Spinal cord (tissue), 10 donors: Measurements from ENCODE around the gene NSUN6. TPM values are rescaled to one million over a fixed set of nuclear protein-coding genes. Genes with fewer than 3 reads are reported as not detected.

Experiments
- DNase-seq, 6 donors: peaks; one replicate each; pipeline versions ENCODE4 v3.0.0 to v3.0.0-alpha.2; 2013 to 2015; ENCODE audit warnings: low spot score in 6 of 6, low read depth in 4 of 6
- H3K27ac ChIP-seq: one replicate; pipeline ENCODE4 v1.5.1; 2013; ENCODE audit warnings: low read depth, low read length, control low read depth
- H3K27me3 ChIP-seq: one replicate; pipeline ENCODE4 v1.6.1; 2013; ENCODE audit warnings: low read length; ENCODE audit not compliant: control insufficient read depth, insufficient read depth
- H3K36me3 ChIP-seq: one replicate; pipeline ENCODE4 v1.6.1; 2013; ENCODE audit warnings: low read length; ENCODE audit not compliant: control insufficient read depth, insufficient read depth
- H3K4me1 ChIP-seq: one replicate; pipeline ENCODE4 v1.6.1; 2013; ENCODE audit warnings: low read length; ENCODE audit not compliant: control insufficient read depth, insufficient read depth
- H3K4me3 ChIP-seq: one replicate; pipeline ENCODE4 v1.5.1; 2013; ENCODE audit warnings: low read depth, low read length, control low read depth
- H3K9me3 ChIP-seq: one replicate; pipeline ENCODE4 v1.6.1; 2013; ENCODE audit warnings: low read length; ENCODE audit not compliant: control insufficient read depth, insufficient read depth
- WGBS: methylation state at CpG from one replicate; pipeline ENCODE4 v1.1.5; 2013; ENCODE audit warnings: missing lambda C conversion rate; ENCODE audit not compliant: insufficient coverage; 5-methylcytosine and 5-hydroxymethylcytosine counted together
- polyA plus RNA-seq, 2 donors: library from polyadenylated mRNA; unstranded; fragments of 120-200 nt; gene quantifications; one replicate each; pipeline ENCODE4 v1.2.1, GENCODE V29; 2013; ENCODE audit not compliant: insufficient read length in 2 of 2
- total RNA-seq, 2 donors: library from RNA; depleted of rRNA in 1 of 2; stranded (reverse); fragments of 120-200 nt in 1 of 2; fragments of >200 nt in 1 of 2; gene quantifications; one replicate each; pipeline versions ENCODE4 v1.2.3 to v1.2.4, GENCODE V29; 2013 to 2014
- donor health status: healthy.

The NSUN6 gene
- total and polyA plus RNA-seq, 4 donors = 19.6 to 31.0 (median 25.5) TPM

DNA sequence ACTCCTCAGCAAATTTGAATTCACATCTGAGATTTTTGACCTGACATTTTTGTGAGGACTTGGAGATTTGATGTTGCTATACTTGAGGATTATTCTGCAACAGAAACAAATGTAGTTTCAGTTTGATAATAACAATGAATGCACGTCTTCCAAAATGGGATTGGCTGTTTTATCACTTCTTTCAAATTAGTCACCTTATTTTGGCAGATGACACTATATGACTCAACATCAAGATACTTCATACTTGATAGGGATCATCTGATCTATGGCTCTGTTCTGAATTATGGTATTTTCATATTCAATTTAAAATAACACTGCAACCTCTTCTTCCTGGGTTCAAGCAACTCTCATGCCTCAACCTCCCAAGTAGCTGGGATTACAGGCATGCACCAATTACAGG, 32.0 kb upstream of the NSUN6 start:
- H3K27ac ChIP-seq = no peak overlapping the region
- WGBS = no CpG with 5 or more reads among the region's 1 CpG
- H3K36me3 ChIP-seq = no peaks in the 10 kb centered on the region
- DNase-seq = no peak
- no peaks in the 10 kb centered on the region for H3K4me1 ChIP-seq
- H3K4me3 ChIP-seq = no peak overlapping the region
- H3K9me3 ChIP-seq = no peaks in the 10 kb centered on the region
- H3K27me3 ChIP-seq = no peaks in the 10 kb centered on the region

DNA sequence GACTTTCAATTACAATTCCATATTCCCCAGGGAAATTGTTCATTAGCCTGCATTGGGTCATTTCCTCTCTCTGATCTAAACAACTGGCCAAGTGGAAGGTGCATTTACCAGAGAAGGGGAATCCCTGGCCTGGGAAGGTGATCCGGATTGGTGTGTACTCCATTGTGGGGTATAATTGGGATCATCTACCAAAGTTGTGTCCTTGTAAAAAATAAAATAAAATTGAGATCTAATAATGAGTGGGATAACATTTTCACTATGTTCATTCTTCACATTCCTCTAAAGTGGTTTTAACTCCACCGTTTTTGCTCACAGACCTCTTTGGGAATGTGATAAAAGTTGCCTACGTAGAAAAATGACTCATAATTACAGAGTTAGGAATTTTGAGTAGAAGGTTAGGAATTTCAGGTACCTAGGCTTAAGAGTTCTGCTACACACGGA, 30.6 kb upstream of the NSUN6 start:
- WGBS = no CpG with 5 or more reads among the region's 4 CpGs
- Histone ChIP-seq H3K36me3 (no peaks in the 10 kb centered on the region), H3K4me3 (no peak overlapping the region), H3K27me3 (no peaks in the 10 kb centered on the region), H3K4me1 (no peaks in the 10 kb centered on the region), H3K27ac (no peak overlapping the region), H3K9me3 (no peaks in the 10 kb centered on the region)
- DNase-seq = no peak

DNA sequence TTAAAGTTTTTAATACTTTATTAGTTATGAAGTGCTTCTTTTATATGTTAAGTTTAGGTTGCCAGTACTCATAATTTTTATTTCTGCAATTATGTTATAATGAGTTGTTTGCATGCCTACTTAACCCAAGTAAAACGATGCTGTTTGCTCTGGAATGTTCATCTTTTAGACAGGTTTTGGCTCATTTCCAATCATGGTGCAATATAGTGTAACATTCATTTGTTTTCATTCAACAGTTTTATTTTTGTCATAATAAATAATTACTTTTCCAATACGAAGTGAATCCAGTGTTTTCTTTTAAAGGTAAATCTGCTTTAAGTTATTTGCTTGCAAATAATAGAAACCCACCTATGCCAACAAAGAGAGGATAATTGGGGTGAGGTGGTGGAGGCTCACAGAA, 30.0 kb upstream of the NSUN6 start:
- Histone ChIP-seq H3K36me3 (no peaks in the 10 kb centered on the region), H3K27ac (no peak overlapping the region), H3K9me3 (no peaks in the 10 kb centered on the region), H3K4me1 (no peaks in the 10 kb centered on the region), H3K4me3 (no peak overlapping the region), H3K27me3 (no peaks in the 10 kb centered on the region)
- no peak for DNase-seq
- WGBS = no CpG with 5 or more reads among the region's 2 CpGs

DNA sequence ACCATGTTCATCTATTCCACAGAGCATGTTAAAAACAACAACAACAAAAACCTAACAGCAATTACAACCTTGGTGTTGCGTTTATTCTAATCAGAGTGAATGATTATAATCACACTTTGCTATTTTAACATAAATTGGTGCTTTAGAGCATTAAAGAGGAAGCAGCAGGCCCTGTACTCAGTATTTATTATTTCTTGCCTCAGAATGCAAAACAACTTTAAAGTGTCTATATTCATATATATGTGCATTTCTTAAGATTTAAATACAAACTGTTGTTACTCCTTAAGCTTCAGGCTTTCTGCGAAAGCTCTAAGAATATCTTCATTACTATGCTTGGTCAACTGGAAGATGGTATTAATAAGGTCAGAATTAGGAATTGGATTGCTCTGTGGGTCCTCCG, 29.4 kb upstream of the NSUN6 start:
- Histone ChIP-seq H3K27me3 (no peaks in the 10 kb centered on the region), H3K27ac (no peak overlapping the region), H3K36me3 (no peaks in the 10 kb centered on the region), H3K4me1 (no peaks in the 10 kb centered on the region), H3K9me3 (no peaks in the 10 kb centered on the region), H3K4me3 (no peak overlapping the region)
- WGBS = no CpG with 5 or more reads among the region's 3 CpGs
- no peak for DNase-seq

DNA sequence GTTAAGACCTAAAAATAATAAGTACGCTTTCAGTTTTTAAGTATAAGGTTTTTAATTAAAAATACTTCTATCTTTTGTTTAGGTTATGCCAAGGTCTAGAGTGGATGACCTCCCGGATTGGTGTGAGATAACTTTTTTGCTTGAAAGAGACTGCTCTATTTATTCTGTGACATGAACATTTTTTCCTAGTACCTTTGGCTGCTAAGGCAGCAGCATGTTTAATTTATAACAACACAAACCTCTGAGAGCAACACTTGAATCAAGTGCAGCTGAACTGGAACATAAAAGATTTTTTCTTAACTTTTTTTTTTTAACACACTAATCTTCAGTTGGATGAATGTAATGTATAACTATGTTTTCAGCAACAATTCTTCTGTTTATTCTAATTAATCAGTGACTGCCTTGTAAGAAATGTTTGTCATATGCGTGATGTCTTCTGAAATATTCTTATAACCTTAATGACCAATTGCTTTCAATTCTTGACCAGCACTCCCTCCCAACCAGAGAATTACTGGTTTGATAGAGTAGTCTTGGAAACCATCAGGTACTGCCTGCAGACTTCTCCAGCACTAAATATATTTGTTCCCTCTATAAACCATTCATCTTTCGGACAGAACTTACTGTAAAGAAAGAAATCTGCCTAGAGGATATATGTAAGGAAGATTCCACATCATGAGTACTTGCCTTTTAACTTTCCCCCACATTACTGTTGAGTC, 23.9 kb upstream of the NSUN6 start:
- WGBS = no CpG with 5 or more reads among the region's 4 CpGs
- DNase-seq = no peak
- Histone ChIP-seq H3K27me3 (no peaks in the 10 kb centered on the region), H3K9me3 (no peaks in the 10 kb centered on the region), H3K27ac (no peak overlapping the region), H3K4me3 (no peak overlapping the region), H3K36me3 (peaks cover 17% of the 10 kb centered on the region), H3K4me1 (no peaks in the 10 kb centered on the region)

DNA sequence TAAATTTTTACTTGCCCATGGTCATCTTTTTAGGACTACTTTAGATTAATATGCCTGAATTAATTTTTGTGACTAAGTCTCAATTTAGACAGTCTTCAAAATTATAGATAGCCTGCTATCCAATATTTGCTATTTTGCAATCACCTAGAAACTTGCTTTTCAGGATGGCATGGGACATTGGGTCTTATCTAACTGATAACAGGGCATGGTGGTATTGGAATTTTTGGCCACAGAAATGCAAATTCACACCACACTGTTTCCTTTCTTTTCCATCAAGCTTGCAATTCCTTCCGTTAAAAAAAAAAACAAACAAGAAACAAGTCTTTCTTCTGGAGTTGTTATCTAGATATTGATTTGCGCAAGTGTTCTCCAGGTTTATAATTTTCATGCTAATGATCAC, 16.6 kb upstream of the NSUN6 start:
- Histone ChIP-seq H3K27ac (no peak overlapping the region), H3K36me3 (peaks cover 22% of the 10 kb centered on the region), H3K9me3 (no peaks in the 10 kb centered on the region), H3K27me3 (no peaks in the 10 kb centered on the region), H3K4me3 (no peak overlapping the region), H3K4me1 (no peaks in the 10 kb centered on the region)
- WGBS = no CpG with 5 or more reads among the region's 2 CpGs
- no peak for DNase-seq

DNA sequence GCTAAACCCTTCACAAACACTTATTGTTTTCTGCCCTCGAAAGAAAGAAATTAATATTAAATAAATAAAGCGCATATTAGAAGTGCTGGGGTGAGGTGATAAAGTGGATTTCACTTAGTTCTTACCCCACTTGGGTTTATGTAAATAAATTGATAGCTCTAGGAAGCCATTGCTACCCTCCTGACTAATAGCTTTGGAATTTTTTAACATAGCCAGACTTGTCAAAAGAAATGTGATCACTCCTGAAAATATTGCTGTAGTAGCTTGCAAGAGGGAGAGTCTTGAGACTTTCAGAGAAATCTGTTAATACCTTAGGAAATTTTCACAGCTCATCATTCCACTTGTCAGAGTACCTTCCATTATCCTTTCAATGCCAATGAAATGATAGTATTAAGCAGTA, 15.4 kb upstream of the NSUN6 start:
- no CpG with 5 or more reads among the region's 2 CpGs for WGBS
- no peak overlapping the region for H3K27ac ChIP-seq

DNA sequence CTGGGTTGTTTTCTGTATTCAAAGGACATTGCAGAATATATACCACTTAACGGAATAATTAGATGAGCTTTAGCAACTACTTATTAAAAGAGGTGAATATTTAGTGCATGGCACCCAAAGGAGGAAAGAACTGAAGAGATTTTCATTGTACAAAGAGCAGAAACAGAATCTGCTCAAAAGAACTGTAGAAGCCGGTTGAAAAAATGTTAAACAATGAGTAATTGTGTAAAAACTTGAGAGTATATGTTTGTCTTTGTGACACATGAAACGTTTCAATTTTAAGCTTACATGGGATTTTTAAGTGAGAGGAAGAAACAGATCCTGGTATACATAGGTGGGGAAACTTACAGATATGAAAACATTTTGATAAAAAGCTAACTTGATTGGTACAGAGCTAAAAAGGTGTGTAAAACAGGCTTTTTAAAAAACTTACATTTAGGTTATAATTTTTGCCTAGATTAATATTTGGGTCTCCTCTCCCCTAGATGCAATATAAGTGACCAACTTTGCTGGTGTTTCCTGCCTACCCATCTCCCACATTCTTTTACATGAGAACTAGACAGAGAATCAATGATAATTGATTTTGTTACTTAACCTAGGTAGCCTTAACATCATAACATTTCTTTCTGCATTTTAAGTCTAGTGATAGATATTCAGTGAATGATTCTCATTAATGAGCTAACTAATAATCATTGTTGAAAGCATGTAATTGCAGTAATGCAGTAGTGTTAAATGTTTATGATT, 14.6 kb upstream of the NSUN6 start:
- 83% methylated on average over 1 of the region's 3 CpGs for WGBS
- H3K27ac ChIP-seq = no peak overlapping the region

More for the DNA sequence above, 15.4 kb upstream of the NSUN6 start:
- Histone ChIP-seq H3K27me3 (no peaks in the 10 kb centered on the region), H3K4me3 (no peak overlapping the region), H3K36me3 (peaks cover 20% of the 10 kb centered on the region), H3K4me1 (no peaks in the 10 kb centered on the region), H3K9me3 (no peaks in the 10 kb centered on the region)
- no peak for DNase-seq

DNA sequence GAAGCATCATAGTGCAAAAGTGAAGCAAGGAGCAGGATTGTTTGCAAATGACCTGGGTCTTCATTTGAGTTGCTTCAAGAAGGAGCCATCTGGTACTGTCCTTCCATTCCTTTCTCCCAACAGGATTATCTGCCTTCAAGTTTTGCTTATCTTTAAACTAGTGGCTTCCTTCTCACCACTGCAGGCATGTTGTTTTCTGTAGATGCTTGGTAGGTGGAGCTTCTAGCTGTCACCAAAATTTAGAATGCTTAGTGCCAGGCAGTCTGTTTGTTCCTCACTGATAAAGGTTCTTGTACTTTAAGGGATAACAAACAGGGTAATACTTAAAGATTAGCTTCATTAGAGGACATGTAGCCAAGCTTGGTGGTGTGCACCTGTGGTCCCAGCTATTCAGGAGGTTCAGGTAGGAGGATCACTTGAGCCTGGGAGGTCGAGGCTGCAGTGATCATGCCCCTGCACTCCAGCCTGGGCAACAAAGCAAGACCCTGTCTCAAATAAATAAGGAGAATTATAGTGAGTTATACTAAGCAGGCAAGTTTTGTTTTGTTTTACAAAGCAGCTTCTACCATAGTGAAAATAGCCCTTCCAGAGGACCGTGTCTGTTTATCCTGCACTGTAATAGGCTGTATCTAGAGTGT, 13.6 kb upstream of the NSUN6 start:
- 89% methylated on average over 1 of the region's 2 CpGs for WGBS
- Histone ChIP-seq H3K4me3 (no peak overlapping the region), H3K27ac (no peak overlapping the region), H3K36me3 (peaks cover 7% of the 10 kb centered on the region), H3K27me3 (no peaks in the 10 kb centered on the region), H3K9me3 (no peaks in the 10 kb centered on the region), H3K4me1 (peaks cover 4% of the 10 kb centered on the region)
- DNase-seq = no peak

More for the DNA sequence above, 14.6 kb upstream of the NSUN6 start:
- Histone ChIP-seq H3K9me3 (no peaks in the 10 kb centered on the region), H3K36me3 (peaks cover 13% of the 10 kb centered on the region), H3K4me3 (no peak overlapping the region), H3K4me1 (peaks cover under 1% of the 10 kb centered on the region), H3K27me3 (no peaks in the 10 kb centered on the region)
- no peak for DNase-seq
